ENCODE data around the gene RFPL1.

The RFPL1 gene

DNA sequence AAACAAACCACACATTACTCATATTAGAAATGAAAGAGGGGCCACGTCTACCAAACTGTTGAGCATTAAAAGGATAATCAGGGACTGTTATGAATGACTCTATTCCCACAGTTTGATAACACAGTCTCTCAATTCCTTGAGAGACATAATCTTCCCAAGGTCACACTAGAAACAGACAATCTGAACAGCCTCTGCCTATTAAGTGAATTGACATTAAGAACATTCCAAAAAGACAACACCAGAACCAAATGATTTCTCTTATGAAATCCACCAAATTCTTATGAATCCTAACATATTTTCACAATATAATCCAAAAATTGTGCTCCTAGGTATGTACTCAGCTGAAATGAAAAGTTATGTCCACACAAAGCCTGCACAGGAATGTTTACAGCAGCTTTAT is 4.6 kb downstream of the RFPL1 start:
- no peak for DNase-seq (ENCODE audit: low read depth, low spot score)

DNA sequence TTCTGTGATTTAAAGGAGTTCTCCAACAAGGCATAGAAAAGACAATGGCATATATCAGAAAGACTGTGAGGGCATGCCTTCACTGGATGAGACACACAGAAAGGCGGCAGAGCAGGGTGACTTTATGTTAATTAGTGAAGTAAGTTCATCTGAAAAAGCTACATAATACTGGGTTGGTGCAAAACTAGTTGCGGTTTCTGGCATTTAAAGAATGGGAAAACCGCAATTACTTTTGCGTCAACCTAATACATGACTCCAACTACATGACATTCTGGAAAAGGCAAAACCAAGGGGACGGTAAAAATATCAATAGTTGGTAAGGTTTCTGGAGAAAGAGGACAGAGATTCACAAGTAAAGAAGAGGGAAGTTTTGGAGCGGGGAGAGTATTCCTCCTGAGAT is 5.1 kb downstream of the RFPL1 start:
- no peak for DNase-seq (ENCODE audit: low read depth, low spot score)

DNA sequence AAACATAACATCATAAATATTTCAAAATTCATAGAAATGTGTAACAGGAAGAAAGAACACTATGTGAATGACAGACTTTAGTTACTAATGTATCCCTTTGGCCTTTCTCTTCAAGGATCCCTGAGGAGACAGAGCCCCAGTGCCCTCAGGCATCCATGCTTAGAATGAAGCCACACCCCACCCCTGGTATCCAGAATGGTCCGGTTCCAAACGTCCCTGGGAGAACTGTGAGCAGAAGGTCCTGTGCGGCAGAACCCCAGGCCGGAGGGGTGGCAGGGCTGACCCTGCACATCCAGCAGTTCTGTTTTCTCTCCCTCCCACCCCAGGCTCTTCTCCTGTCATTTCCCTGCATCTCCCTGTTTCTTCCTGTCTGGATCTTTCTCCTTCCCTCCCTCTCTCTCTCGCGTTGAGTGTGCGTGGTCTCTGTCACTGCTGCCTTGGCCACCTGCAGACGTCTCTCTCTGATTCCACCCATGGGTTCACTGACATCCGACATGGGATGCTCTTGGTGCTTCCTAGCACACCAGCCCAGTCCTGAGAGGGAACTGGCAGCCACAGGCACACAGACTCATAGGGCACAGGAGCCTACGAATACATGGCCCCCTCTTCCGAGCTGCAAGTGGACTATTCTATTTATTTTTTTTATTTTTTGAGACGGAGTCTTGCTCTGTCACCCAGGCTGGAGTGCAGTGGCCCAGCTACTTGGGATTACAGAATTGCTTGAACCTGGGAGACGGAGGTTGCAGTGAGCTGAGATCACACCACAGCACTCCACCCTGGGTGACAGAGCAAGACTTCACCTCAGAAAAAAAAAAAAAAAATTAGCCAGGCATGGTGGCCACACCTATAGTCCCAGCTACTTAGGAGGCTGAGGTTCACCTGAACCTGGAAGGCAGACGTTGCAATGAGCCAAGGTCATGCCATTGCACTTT is 5.7 kb downstream of the RFPL1 start:
- DNase-seq (ENCODE audit: low read depth, low spot score), result peak; percentile 65

DNA sequence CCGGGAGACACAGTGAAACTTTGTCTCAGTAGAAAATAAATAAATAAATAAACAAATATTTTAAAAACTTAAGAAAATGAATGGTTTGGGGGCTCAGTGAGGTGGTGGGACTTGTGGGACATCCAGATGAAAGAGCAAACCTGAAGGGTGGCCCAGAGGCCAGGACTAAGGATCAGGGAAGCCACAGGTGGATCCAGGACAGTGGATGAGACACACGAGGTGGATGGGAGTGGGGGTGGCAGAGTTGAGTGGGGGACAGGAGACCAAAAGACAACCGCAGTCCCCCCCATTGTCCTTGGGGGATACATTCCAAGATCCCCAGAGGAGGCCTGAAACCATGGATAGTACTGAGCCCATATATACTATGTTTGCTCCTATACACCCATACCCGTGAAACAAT is 7.1 kb downstream of the RFPL1 start:
- no peak for DNase-seq (ENCODE audit: low read depth, low spot score)

DNA sequence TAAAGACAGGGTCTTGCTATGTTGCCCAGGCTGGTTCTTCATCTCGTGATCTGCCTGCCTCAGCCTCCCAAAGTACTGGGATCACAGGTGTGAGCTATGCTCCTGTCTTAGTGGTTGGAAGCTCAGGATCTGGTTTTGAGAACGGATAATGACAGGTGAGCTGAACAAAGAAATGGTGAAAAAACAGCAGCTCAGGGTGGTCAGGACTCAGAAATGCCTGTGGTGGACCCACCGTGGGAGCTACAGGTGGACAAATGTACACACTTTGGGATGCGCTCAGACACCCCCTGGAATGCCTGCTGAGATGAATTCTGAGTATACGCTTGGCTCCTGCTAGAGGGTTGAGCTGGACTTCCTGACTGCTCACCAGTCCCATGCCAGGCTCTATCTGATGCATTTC is 9.5 kb downstream of the RFPL1 start:
- no peak for DNase-seq (ENCODE audit: low read depth, low spot score)

DNA sequence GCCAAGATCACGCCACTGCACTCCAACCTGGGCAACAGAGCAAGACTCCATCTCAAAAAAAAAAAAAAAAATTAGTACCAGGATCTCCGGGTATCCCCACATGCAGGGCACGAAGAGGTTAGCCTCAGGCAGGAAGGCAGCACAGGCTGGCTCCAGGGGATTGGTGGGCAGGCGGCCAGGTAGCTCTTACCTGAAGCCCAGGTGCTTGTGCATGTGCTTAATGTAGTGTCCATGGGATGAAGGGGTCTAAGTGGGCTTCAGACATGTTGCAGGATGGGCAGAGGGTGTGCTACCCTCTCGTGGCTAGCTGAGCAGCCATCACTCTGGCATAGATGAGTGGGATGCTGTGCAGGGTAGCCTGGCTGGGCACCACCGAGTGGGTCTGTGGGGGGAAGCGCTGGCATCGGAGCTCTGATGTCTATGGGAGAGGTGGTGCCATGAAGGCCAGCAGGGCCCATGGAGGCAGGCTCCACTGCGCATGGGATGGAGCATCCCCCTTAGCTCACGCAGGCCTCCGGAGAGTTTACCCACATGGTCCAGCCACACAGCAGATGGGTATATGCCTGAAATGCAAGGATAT is 11.0 kb downstream of the RFPL1 start:
- no peak for DNase-seq (ENCODE audit: low read depth, low spot score)

DNA sequence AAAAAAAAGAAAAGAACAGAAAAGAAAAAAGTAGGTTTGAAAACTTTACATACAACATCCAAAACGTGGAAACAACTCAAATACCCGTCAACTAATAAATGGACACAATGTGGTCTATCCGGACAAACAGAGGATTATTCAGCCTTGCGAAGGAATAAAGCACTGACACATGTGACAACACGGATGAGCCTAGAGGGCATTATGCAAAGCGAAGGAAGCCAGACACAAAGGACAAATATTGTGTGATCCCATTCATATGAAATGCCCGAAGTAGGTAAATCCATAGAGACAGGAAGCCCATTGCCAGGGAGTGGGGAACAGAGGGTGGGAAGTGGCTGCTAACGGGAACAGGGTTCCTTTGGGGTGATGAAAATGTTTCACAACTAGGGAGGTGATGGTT is 11.8 kb downstream of the RFPL1 start:
- no peak for DNase-seq (ENCODE audit: low read depth, low spot score)

DNA sequence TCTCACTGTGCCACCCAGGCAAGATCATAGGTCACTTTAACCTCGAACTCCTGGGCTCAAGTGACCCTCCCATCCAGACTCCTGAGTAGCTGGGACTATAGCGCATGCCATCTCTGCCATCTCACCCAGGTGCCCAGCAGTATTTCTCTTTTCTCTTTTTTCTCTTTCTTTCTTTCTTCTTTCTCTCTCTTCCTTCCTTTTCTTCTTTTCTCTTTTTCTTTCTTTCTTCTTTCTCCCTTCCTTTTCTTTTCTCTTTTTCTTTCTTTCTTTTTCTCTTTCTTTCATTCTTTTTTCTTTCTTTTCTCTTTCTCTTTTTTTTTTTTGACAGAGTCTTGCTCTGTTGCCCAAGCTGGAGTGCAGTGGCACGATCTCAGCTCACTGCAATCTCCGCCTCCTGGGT is 13.5 kb downstream of the RFPL1 start:
- DNase-seq (ENCODE audit: low read depth, low spot score), result no peak

DNA sequence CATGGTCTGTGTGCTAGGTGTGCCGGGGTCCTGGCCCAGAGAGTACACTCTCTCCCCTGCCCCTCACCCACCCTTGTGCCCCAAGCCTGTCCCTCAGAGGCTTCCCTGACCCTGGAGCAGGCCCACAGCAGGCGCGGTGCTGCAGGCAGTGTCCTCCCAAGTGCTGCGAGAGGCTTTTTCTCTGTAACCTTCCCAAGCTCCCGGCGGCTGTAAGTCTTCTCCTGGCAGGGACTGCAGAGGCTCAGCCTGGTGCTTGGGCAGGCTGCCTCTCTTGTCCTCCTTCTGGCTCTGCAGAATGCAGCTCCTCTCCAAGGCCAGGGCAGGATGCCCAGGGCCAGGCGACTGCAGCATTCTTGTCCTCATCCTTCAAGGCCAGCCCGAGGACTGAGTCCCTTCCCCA is 15.9 kb downstream of the RFPL1 start:
- DNase-seq (ENCODE audit: low read depth, low spot score), result no peak

DNA sequence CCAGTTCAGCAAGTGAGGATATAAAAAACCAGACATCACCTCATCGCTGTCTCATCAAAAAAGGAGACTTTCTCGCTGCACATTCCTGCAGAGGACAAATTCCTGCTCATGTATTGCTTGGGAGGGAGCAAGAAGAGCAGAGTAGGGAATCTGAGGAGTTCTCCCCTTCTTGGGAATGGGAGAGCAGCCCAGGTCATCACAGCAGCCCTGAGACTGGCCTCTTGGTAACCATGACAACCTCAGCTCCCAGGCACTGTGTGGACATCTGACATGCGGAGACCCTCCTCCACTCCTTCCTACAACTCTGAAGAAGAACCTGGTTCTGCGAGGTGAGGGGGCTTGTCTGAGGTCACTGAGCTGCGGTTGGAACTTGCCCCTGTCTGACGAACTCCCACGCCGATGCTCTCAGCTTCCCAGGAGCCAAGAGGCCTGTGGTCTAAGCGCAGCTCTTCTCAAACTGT is 17.9 kb downstream of the RFPL1 start:
- DNase-seq (ENCODE audit: low read depth, low spot score), result peak; percentile 44

DNA sequence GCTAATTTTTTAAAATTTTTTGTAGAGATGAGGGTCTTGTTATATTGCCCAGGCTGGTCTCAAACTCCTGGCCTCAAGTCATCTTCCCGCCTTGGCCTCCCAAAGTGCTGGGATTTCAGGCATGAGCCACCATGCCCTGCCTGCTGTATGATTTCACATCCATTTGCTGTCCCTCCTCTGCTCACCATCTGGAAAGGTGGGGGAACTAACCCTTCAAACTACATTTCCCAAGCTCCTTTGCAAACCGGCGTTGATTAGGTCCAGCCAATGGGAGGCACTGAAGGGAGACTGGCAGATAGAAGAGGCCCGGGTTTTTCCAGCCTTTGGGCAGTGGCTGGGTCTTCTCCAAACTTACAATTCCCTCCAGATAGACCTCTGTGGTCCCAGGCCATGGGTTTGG is 19.3 kb downstream of the RFPL1 start:
- DNase-seq (ENCODE audit: low read depth, low spot score), result peak; percentile 77

DNA sequence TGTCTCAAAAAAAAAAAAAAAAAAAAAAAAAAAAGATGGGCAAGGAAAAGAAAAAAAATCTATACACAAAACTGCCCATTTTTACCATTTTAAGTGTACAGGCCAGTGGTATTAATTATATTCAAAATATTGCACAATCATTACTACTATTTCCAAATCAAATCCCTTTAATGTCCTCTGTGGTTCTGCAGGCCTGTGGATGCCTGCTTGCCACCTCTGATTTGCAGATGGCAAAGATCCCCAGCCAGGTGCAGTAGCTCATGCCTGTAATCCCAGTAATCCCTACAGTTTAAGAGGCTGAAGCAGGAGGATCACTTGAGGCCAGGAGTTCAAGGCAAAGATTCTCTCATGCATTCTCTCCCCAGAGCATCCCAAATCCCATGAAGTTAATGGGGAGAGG is 20.2 kb downstream of the RFPL1 start:
- no peak for DNase-seq (ENCODE audit: low read depth, low spot score)

DNA sequence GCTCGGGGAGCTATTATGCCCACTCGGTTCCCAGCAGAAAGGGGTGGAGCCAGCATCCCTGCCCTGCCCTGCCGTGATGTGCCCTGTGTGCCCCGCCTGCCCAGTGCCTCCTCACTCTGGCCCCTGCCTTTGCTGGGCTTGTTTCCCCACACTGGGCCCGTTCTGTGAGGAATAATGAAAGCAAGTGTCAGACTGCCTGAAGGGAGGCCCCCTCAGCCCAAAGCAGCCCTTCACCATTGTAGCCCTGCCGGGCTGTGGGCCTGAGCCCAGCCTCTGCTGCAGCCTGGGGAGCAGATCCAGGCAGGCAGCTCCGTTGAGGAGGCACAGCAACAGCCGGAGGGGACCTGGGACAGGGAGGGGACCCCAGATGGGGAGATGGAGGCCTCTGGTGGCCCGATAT is 21.4 kb downstream of the RFPL1 start:
- no peak for DNase-seq (ENCODE audit: low read depth, low spot score)

DNA sequence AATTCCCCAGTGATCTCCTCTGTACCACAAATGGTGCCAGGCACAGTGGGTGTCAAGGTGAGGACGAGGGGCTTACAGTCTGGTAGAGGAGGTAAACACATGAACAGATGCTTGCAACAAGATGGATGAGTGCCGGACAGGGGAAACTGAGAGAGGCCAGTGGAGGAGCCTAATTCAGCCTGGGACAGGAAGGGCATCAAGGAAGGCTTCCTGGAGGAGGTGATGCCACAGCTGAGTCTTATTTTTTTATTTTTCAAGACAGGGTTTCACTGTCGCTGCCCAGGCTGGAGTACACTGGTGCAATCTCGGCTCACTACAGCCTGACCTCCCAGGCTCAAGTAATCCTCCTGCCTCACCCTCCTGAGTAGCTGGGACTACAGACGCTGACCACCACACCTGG is 22.9 kb downstream of the RFPL1 start:
- DNase-seq (ENCODE audit: low read depth, low spot score), result no peak

DNA sequence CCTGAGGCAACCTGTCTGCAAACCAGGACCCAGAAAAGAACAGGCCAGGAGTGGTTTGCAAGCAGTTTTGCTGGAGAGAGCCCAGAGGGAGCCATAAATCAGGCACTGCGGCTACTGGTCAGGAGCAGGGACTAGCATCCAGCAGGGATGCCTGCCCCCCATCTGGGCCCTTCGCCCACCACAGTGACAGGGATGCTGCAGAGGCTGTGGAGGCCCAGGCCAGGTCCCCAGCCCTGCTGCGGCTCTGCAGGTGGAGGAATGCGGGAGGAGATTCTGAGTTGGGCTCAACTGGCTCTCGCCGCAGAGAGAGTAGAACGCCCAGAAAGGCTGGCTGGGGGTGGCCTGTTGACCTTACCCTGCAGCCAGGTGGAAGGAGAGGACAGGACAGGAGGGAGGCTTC is 25.2 kb downstream of the RFPL1 start:
- peak; percentile 57 for DNase-seq (ENCODE audit: low read depth, low spot score)

DNA sequence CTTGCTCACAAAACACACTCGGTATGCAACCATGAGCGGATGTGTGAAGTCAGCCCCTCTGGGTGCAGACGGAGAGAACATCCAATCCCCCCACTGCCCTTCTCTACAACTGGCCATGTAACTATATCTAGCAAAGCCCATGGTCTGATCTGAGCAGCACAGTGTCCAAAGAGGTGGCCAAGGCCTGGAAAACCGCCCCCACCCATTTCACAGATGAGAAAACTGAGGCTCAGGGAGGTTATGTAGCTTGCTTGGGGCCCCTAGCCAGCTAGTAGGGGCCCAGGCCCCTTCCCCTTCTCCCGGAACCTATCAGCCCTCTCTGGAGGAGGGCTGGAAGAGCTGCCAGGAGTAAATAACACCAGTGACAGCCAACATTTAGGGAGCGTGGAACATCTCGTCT is 26.2 kb downstream of the RFPL1 start:
- DNase-seq (ENCODE audit: low read depth, low spot score), result no peak

DNA sequence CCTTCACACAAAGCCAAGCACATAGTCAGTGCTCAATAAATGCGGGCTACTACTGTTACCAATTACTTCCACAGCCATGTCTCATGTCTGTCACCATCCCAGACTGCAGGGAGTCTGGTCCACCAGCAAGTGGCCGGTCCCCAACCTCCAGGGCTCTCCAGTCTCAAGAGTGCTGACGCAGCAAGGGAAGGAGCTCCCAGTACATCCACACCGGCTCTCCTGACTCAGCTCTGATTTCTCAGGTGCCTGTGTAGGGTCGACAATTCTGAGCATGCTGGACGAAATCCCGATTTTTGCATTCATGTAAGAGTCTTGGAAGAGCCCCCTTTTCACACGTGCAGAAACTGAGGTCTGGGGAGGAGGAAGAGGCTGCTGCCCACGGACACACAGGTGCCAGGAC is 31.4 kb downstream of the RFPL1 start:
- DNase-seq (ENCODE audit: low read depth, low spot score), result peak; percentile 53

DNA sequence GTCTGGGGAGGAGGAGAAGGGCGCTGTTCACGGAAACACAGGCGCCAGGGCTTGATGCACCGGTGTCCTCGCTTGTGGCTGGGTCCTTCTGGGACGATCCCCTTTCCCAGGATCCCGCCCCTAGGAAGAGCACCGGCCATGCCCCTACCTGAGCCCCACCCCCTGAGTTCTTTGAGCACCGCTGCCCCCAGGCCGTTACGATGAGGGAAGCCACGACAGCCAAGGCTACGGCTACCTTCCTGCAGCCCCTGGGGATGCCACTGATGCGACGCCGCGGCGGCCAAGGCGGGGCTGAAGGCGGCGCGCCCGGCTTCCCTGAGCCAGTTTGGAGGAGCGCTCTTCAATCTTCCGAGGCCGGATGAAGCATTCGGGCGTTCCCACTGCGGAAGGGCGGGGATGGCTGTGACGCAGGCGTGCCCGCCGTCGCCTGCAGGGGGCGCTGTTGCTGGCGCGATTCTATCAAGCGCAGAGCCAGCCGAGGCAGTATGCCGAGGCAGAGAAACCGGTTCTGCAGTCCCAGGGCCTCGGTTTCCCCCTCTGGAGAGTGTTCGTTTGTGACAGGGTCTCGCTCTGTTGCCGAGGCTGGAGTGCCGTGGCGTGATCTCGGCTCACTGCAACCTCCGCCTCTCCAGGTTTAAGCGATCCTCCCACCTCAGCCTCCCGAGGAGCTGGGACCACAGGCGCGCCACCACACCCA is 31.9 kb downstream of the RFPL1 start:
- peak; percentile 96 for DNase-seq (ENCODE audit: low read depth, low spot score)

DNA sequence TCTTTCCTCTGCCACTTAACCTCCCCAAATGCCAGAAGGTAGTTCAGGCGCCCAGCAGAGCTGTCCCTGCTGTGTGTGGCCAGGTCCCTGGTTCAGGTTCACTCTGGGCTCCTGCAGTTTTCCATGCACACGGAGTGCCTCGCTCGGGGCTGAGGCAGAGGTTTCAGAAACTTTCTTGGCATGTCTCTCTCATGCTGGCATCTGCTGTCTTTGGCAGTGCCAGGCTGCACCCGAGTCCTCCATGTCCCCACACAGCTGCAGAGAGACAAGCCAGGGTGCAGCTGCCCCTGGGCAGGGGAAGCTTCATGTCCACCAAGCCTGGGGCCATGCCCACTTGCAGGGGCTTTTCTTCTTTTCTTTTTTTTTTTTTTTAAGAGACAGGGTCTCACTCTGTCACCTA is 34.6 kb downstream of the RFPL1 start:
- no peak for DNase-seq (ENCODE audit: low read depth, low spot score)

DNA sequence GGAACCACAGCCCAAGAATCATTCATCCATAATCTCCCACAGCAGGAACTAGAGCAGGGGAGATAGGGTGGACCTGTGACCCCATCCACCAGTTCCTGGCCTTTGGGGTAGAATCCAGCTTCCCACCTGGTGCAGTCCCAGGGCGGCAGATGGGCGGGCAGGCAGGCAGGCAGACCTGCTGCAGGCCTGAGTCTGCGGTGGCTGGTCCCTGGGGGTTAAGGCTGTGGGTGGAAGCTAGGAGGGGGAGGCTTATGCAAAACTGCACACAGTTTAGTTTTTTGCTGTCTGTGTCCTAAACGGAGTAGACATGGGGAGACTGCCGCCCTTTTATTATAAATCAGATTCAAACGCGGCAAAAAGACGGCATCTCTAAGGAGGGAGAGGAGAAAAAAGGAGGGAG is 37.2 kb downstream of the RFPL1 start:
- no peak for DNase-seq (ENCODE audit: low read depth, low spot score)

DNA sequence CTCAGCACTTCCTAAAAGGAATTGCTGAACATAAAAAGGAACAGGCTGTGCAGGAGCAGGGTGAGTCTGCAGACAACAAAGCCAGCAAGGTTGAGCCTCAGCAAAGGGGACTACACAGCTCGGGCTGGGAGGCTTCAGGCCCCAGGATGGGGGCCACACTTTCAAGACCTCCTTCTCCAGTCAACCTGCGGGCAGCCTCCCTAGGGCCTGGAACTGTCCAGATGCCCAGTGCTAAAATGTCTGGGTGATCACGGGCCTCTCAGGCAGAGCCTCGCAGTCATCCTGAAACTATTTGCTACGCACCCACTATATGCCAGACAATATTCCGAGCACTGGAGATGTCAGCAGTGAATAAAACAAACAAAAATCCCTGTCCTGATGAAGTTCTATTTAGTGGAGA is 37.7 kb downstream of the RFPL1 start:
- DNase-seq (ENCODE audit: low read depth, low spot score), result no peak

DNA sequence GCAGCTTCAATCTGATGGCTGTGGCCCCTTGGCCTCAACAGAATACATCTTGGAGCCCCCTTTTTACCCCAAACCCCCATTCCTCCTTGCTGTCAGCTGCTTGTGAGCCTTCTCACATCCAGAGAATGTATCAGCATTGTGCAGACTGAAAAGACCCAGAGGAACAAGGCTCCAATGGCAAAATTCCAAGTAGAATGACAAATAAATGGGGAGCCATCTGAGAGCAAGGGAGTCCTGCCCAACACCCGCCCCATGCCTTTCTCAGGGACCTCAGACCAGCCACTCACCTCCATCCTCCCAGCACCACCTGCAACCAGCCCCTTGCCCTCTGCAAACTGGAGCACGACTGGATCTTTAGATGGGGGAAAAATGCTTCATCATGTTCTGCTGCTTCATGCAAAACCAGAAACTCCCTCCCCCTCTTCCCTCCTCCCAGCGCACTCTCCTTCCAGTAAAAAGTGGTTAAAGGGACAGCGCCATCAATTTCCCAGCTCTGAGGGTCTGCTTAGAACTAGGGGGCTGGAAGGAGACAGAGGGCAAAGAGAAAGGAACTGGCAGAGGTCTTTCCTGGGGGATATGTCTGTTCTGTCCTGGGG is 39.4 kb downstream of the RFPL1 start:
- DNase-seq (ENCODE audit: low read depth, low spot score), result no peak

Measured in ELF-1 (cell line).